NAMALWA (cell line): ENCODE data around the gene OR4D2.
"Not testable (repeated sequence)": the region's sequence is repeated elsewhere in the genome, so short reads cannot be mapped to it uniquely, and the experiment has no call there.

ENCODE experiments used
- DNase-seq: peaks from one replicate; pipeline ENCODE4 v3.0.0-alpha.2; 2015; ENCODE audit warnings: low spot score

The OR4D2 gene

GRCh38 chr17:58166682-58167081 is at the start of gene OR4D2:
TSS of gene OR4D2 (plus strand) at chr17:58166982. CDS start at chr17:58169656, 2,674 bp downstream.
- DNase-seq = no peak

- DNase-seq = no peak
Measured at GRCh38 chr17:58117382-58117781, 49.4 kb upstream of the OR4D2 start.

DNA sequence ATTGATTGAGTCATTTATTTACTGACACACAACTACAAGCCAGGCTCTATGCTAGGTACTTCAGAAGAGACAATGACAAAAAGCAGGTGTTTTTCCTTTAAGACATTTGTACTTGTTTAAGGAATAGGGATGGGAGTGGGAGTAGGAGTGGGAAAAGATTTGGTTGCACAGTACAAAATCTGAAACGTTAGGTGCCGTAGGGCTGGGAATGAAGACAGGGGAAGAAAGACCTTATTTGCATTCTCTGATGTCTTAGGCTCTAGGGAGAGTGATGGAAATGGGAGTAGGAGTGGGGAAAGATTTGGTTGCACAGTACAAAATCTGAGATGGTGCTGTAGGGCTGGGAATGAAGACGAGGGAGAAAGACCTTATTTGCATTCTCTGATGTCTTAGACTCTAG is 47.3 kb upstream of the OR4D2 start:
- no peak for DNase-seq

GRCh38 chr17:58120195-58120822 is 46.5 kb upstream of the OR4D2 start:
- peak; percentile 64 for DNase-seq

DNA sequence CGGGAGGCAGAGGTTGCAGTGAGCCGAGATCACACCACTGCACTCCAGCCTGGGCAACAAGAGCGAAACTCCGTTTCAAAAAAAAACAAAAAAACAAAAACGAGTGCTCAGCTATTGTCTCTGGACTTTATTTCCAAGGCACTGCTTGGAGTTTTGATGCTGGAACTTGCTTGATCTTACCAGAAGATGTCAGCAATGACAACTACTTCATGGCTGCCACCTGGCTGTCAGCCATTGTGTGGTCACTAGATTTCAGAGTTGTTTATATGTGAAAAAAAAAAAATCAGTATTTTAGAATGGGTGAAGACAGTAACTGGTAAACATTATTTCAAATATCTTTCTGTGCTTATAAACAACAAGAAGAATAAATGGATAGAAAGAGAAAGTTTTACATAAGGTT is 44.9 kb upstream of the OR4D2 start:
- peak; percentile 66 for DNase-seq

DNA sequence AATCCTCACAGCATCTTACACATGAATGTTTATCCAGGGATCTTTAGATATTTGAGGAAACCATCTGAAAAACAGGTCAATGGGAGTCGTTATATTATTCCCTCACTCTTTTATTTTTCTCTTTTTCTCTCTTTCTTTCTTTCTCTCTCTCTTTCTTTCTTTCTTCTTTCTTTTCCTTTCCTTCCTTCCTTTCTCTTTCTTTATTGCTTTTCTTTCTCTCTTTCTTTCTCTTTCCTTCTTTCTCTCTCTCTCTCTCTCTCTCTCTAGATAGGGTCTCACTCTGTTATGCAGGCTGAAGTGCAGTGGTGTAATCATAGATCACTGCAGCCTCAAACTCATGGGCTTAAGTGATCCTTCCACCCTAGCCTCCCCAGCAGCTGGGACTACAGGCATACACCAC is 38.9 kb upstream of the OR4D2 start:
- DNase-seq = no peak

GRCh38 chr17:58132697-58133096 is 34.1 kb upstream of the OR4D2 start:
- not testable (repeated sequence) for DNase-seq

- peak; percentile 61 for DNase-seq
Measured at GRCh38 chr17:58136669-58137279, 30.0 kb upstream of the OR4D2 start.

GRCh38 chr17:58141505-58141904 is 25.3 kb upstream of the OR4D2 start:
- DNase-seq = no peak

- DNase-seq = not testable (repeated sequence)
Measured at GRCh38 chr17:58143335-58143734, 23.4 kb upstream of the OR4D2 start.

GRCh38 chr17:58144801-58145200 is 22.0 kb upstream of the OR4D2 start:
- DNase-seq = no peak

- DNase-seq = no peak
Measured at GRCh38 chr17:58147930-58148434, 18.8 kb upstream of the OR4D2 start, which contains the start of gene OR4D1. TSS of gene OR4D1 (plus strand) at chr17:58148384. CDS start at chr17:58155154, 6,770 bp downstream.

DNA sequence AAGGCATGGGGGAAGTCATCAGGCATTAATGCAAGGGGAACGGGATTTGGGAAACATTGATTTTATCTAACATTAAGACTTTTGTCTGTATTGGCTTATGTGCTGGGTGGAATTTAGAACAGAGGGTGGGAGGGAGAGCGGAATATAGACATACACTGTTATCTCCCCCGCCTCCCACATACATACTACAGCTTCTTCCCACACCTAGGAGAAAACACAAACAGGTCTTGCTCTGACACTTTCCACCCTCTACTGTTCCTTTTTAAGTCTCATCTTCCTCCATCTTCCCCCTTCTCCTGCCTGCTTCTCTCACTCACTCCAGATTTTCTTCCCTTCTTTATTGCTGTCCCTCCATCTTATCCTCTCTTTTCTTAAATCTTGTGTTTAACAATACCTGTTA is 18.2 kb upstream of the OR4D2 start:
- no peak for DNase-seq

DNA sequence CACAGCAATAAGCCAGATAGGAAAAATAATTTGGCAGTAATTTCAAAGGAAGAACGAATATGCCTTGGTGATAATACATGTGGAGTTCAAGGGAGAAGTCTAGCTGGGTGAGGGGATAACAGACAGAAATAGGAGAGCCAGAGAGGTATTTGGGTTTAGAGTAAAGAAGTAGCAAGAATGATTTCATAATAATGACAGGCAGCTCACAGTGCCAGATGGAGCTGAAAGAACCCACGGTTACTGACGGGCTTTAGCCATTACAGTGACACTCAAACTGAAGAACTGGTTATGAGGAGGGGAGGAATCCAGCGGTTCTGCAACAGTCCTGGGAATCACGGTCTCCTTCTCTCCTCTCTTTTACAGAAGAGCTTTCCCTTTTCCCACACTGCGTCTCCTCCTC is 16.4 kb upstream of the OR4D2 start:
- no peak for DNase-seq

DNA sequence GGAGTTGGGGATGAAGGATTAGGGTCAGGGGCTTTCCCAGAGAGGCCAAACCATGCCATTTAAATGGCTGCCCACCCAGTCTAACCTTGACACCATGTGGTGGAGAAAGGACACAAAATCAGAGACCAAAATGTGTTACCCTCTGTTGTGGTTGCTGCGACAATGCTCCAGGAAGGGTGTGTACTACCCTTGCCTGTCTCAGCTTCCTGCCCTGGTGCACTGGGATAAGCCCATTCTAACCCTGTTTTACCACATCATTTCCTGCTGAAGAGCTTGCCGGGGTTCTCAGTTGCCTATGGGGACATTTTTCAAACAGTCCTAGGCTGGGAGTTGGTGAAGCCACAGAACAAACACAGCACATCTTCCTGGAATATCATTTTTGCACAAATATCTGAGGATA is 13.7 kb upstream of the OR4D2 start:
- DNase-seq = no peak

- no peak for DNase-seq
Measured at GRCh38 chr17:58153671-58154070, 13.1 kb upstream of the OR4D2 start.

GRCh38 chr17:58156839-58157803 is 9.7 kb upstream of the OR4D2 start:
- no peak for DNase-seq

DNA sequence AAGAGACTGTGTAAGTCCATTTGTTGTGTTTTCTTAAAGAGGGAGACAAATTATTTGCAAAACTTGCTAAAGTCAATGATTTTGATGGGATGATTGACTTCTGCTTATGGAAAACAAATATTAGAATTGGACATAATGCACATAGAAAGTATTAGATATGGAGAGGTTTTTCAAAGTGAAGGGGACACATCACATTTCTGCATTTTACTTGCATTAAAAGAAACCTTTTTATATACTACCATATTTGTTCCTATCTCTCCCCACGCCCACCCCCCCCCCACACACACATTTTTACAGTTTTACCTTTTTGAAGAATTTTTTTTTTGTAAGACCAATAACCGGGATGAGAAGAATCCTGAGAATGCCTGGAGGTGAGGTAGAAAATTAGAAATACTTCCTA is 8.6 kb upstream of the OR4D2 start:
- DNase-seq = no peak

- no peak for DNase-seq
Measured at GRCh38 chr17:58161566-58161965, 5.2 kb upstream of the OR4D2 start.

DNA sequence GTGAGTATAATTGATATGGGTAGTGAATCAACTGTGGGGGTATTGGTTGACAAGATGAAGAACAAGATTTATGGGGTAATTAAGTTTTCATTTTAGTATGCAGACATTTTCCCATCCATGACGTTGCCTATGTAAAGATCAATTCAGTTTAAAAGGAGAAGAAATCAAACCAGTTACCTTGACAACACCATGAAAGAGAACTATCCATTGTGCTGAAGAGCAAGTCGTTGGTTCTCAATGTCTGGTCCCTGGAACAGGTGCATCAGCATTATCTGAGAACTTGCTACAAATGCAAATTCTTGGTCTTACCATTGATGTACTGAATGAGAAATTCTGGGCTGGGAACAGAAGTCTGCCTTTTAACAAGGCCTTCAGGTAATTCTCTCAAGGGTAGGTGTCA is 801 bp upstream of the OR4D2 start:
- DNase-seq = no peak

DNA sequence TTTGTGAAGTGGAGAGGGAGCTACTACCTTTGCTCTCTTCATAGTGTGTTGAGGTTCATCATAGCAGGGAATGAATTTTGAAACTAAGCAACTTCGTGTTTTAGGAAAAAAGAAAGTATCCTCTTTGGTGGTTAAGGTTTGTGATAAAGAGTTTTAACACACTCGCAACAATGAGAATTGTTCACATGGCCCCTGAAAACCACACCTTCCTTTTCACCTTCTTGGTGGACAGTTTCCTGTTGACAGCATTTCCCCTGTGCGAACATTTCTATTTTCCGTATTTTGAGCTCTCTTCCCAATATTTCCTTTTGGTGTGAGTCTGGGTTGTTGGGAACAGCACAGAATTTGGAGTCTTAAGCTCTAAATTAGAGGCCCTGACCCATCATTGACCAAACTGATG is 3.8 kb downstream of the OR4D2 start:
- DNase-seq = no peak

DNA sequence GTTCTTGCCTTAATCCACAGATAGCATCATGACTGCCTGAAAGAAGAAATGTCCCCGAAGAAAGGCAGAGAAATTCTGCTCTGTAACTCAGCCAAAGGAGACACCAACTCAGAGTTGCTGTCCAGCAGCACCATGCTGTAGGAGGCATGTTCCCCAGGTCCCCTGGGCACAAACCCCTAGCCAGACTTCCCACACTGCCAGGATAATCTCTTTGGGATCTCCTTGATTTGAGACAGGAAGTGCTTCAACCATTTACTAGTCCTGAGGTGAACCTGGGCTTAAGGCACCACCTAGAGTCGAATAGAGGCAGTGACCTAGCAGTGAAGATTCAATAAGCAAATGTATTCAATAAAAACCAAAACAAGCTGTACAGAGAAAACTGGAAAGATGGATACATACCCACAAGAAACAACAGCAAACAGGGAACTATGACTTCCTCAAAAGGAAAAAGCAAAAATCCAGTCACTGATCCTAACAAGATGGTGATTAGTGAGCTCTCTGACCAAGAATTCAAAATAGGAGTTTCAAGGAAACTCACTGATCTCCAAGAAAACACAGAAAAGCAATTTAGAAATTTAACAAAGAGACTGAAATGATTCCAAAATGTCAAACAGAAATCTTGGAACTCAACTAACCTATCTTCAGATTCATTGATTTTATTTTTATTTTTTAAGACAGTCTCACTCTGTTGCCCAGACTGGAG is 5.7 kb downstream of the OR4D2 start:
- peak; percentile 55 for DNase-seq
